IMR-90 (cell line): Measurements from ENCODE around the gene CLCA1. TPM values are rescaled to one million over a fixed set of nuclear protein-coding genes. Genes with fewer than 3 reads are reported as not detected.

ENCODE experiments used
- ATAC-seq: fragments of 200-7000 bp; cut with Tn5 transposase; 2 replicates; pipeline ENCODE4 v1.9.1; 2020; ENCODE audit warnings: low read depth, mild to moderate bottlenecking, moderate library complexity
- BruUV-seq: library from RNA; stranded (reverse); fragments of 400-500 nt; replicated peaks from 2 replicates; lab custom pipeline; 2021; lab: Mats Ljungman, UMichigan
- CTCF ChIA-PET: fragments of 300-600 bp; formaldehyde crosslinking; extraction: SDS; loops from one replicate; lab custom pipeline; 2021; ENCODE audit warnings: antibody characterized with exemption; lab: Yijun Ruan, JAX
- POLR2A ChIA-PET: fragments of 300-600 bp; sonication (Branson Sonifier 250); formaldehyde crosslinking; loops from one replicate; lab custom pipeline; 2022; ENCODE audit warnings: antibody characterized with exemption; ENCODE audit not compliant: unreplicated experiment; lab: Charles Lee
- DNase-seq: peaks from one replicate; pipeline ENCODE4 v3.0.0; 2013
- H2AFZ ChIP-seq: replicated peaks from 2 replicates; pipeline ENCODE3; 2013; ENCODE audit warnings: low read length, mild to moderate bottlenecking; ENCODE audit not compliant: poor library complexity
- H2AK5ac ChIP-seq: 2 replicates; pipeline ENCODE4 v1.6.1; 2013; ENCODE audit warnings: low read depth, low read length, inconsistent platforms
- H2AK9ac ChIP-seq: replicated peaks from 2 replicates; pipeline ENCODE3; 2013; ENCODE audit warnings: mild to moderate bottlenecking, low read depth, low read length, moderate library complexity; ENCODE audit not compliant: poor library complexity
- H2BK120ac ChIP-seq: 2 replicates; pipeline ENCODE4 v1.6.1; 2013; ENCODE audit warnings: low read depth, low read length, inconsistent platforms
- H2BK15ac ChIP-seq: 3 replicates; pipeline ENCODE4 v1.6.1; 2013; ENCODE audit warnings: low read depth, low read length, inconsistent platforms
- H2BK20ac ChIP-seq: 2 replicates; pipeline ENCODE4 v1.6.1; 2013; ENCODE audit warnings: low read depth, mild to moderate bottlenecking, inconsistent platforms, low read length, moderate library complexity
- H2BK5ac ChIP-seq: 2 replicates; pipeline ENCODE4 v1.6.1; 2013; ENCODE audit warnings: mild to moderate bottlenecking, low read depth, low read length, inconsistent platforms; ENCODE audit not compliant: poor library complexity, severe bottlenecking
- H3K14ac ChIP-seq: replicated peaks from 2 replicates; pipeline ENCODE4 v1.6.1; 2013; ENCODE audit warnings: low read depth, low read length, inconsistent platforms
- H3K18ac ChIP-seq: 2 replicates; pipeline ENCODE4 v1.6.1; 2013; ENCODE audit warnings: low read depth, low read length, control low read depth
- H3K23ac ChIP-seq: 2 replicates; pipeline ENCODE4 v1.6.1; 2013; ENCODE audit warnings: low read depth, low read length, inconsistent platforms
- H3K27ac ChIP-seq: 2 replicates; pipeline ENCODE4 v1.5.1; 2013; ENCODE audit warnings: mild to moderate bottlenecking, control low read depth, low read length; ENCODE audit not compliant: insufficient read depth
- H3K27me3 ChIP-seq: 2 replicates; pipeline ENCODE4 v1.6.1; 2013; ENCODE audit warnings: low read length; ENCODE audit not compliant: control insufficient read depth, insufficient read depth
- H3K36me3 ChIP-seq: 2 replicates; pipeline ENCODE4 v1.6.1; 2013; ENCODE audit warnings: low read length, mixed read lengths; ENCODE audit not compliant: control insufficient read depth, insufficient read depth
- H3K4ac ChIP-seq: 2 replicates; pipeline ENCODE4 v1.6.1; 2013; ENCODE audit warnings: low read depth, low read length, inconsistent platforms
- H3K4me1 ChIP-seq: 2 replicates; pipeline ENCODE4 v1.6.1; 2013; ENCODE audit warnings: low read length, mixed read lengths; ENCODE audit not compliant: control insufficient read depth, insufficient read depth
- H3K4me2 ChIP-seq: 2 replicates; pipeline ENCODE4 v1.6.1; 2013; ENCODE audit warnings: low read depth, mild to moderate bottlenecking, control low read depth, low read length, moderate library complexity
- H3K4me3 ChIP-seq: 2 replicates; pipeline ENCODE4 v1.5.1; 2013; ENCODE audit warnings: low read depth, mild to moderate bottlenecking, control low read depth, low read length, moderate library complexity; ENCODE audit not compliant: insufficient read depth
- H3K56ac ChIP-seq: 2 replicates; pipeline ENCODE4 v1.6.1; 2013; ENCODE audit warnings: low read length, inconsistent platforms; ENCODE audit not compliant: insufficient read depth; ENCODE audit errors: extremely low read depth
- H3K79me1 ChIP-seq, 2 experiments: 2 replicates each; pipeline ENCODE4 v1.6.1; 2013; ENCODE audit warnings: low read length in 2 of 2, inconsistent platforms in 1 of 2, low read depth in 1 of 2
- H3K9ac ChIP-seq: 2 replicates; pipeline ENCODE4 v1.6.1; 2013; ENCODE audit warnings: low read depth, low read length, control low read depth
- H3K9me1 ChIP-seq: 2 replicates; pipeline ENCODE4 v1.6.1; 2013; ENCODE audit warnings: low read length, inconsistent platforms; ENCODE audit not compliant: insufficient read depth
- H3K9me3 ChIP-seq: 2 replicates; pipeline ENCODE4 v1.6.1; 2013; ENCODE audit warnings: low read length; ENCODE audit not compliant: control insufficient read depth, insufficient read depth
- H4K20me1 ChIP-seq: 2 replicates; pipeline ENCODE4 v1.6.1; 2013; ENCODE audit warnings: low read length, inconsistent platforms; ENCODE audit not compliant: insufficient read depth
- H4K5ac ChIP-seq: 2 replicates; pipeline ENCODE4 v1.6.1; 2013; ENCODE audit warnings: mild to moderate bottlenecking, low read depth, low read length, control low read depth
- H4K8ac ChIP-seq, 2 experiments: 2 replicates each; pipeline ENCODE4 v1.6.1; 2013; ENCODE audit warnings: low read depth in 2 of 2, low read length in 2 of 2, control low read depth in 1 of 2, inconsistent platforms in 1 of 2
- H4K91ac ChIP-seq: 2 replicates; pipeline ENCODE4 v1.6.1; 2013; ENCODE audit warnings: low read depth, low read length, inconsistent platforms; ENCODE audit not compliant: insufficient read depth
- CEBPB ChIP-seq: IDR thresholded peaks from 2 replicates; pipeline ENCODE4 v1.6.1; 2012; ENCODE audit warnings: low read depth, low read length, improper control_type of control experiment
- USF2 ChIP-seq: fragments of 150-350 bp; IDR thresholded peaks from 2 replicates; pipeline ENCODE4 v1.6.1; 2017; ENCODE audit warnings: mild to moderate bottlenecking, antibody characterized with exemption, low read length, low read depth
- WGBS, 2 experiments: methylation state at CpG; one replicate each; pipeline versions ENCODE4 v1.1.5 to v1.1.7; 2013; ENCODE audit warnings: missing lambda C conversion rate in 2 of 2; ENCODE audit not compliant: insufficient read length in 1 of 2; ENCODE audit errors: extremely low coverage in 2 of 2; 5-methylcytosine and 5-hydroxymethylcytosine counted together
- dilution Hi-C: fragments of 300-500 bp; cut with HindIII; formaldehyde crosslinking; loops from one replicate; pipeline ENCODE4 v1.14.3; 2018; ENCODE audit warnings: low sequenced_read_pairs; ENCODE audit not compliant: unreplicated experiment
- in situ Hi-C: fragments of 300-500 bp; cut with MboI; formaldehyde crosslinking; loops from 3 replicates; pipeline ENCODE4 v1.14.3; 2019; ENCODE audit warnings: low sequenced_read_pairs, inconsistent platforms, mixed read lengths
- intact Hi-C: fragments of 100-400 bp; cut with micrococcal nuclease; formaldehyde crosslinking; loops from 2 replicates; pipeline ENCODE4 v1.10.0; 2022
- polyA plus RNA-seq, 3 experiments: library from polyadenylated mRNA; depleted of rRNA; stranded (reverse); fragments of >200 nt; gene quantifications; 2 replicates each; pipeline ENCODE4 v1.2.3, GENCODE V29; 2012; ENCODE audit warnings: low replicate concordance in 1 of 3
- total RNA-seq: library from RNA; depleted of rRNA; stranded (reverse); fragments of >200 nt; gene quantifications from 2 replicates; pipeline ENCODE4 v1.2.3, GENCODE V29; 2012

CLCA1 gene
- total and polyA plus RNA-seq, 2 of the 4 experiments (the other 2 are of a cell fraction): not detected

GRCh38 chr1:86508583-86508969 is 39.8 kb downstream of the CLCA1 start:
- intact Hi-C loops (loop anchor here (2.0 to 10.0 kb wide), 2 partner anchors 128 to 456 kb away; no protein-coding TSS in a partner anchor), dilution Hi-C loops (no loop called here), in situ Hi-C loops (no loop called here)
- Histone ChIP-seq H3K23ac (no peak overlapping the region), H3K56ac (no peak overlapping the region), H3K36me3 (no peaks in the 10 kb centered on the region), H4K91ac (no peak overlapping the region), H2BK120ac (no peak overlapping the region), H2AK9ac (no peak overlapping the region), H3K14ac (no peak overlapping the region), H3K18ac (no peak overlapping the region), H3K4me1 (peaks cover 2% of the 10 kb centered on the region), H3K27ac (no peak overlapping the region), H3K4me3 (no peak overlapping the region), H2BK20ac (no peak overlapping the region), H2BK5ac (no peak overlapping the region), H3K9me3 (no peaks in the 10 kb centered on the region), H2BK15ac (no peak overlapping the region), H3K9ac (no peak overlapping the region), H4K5ac (no peak overlapping the region), H4K8ac (no peak overlapping the region), H2AFZ (no peak overlapping the region), H2AK5ac (no peak overlapping the region), H4K20me1 (no peaks in the 10 kb centered on the region), H3K4ac (no peak overlapping the region), H3K9me1 (no peaks in the 10 kb centered on the region), H3K79me1 (no peaks in the 10 kb centered on the region), H3K4me2 (no peak overlapping the region), H3K27me3 (peaks cover 2% of the 10 kb centered on the region)
- TF ChIP-seq USF2 (no peak), CEBPB (peak; percentile 77)
- DNase-seq: peak; percentile 10
- POLR2A ChIA-PET: no interaction called here
- no CpG with 5 or more reads among the region's 2 CpGs for WGBS, 2 experiments
- no TSS peak for BruUV-seq
- no peak for ATAC-seq
- CTCF ChIA-PET: interaction anchor here (0.7 to 0.9 kb wide), 3 partner anchors 35 to 129 kb away, joined by 3 read pairs; no protein-coding TSS in a partner anchor
